ENCODE results near the gene PTPN6.
A peak's percentile ranks its signal among the peaks of the same experiment; 100 is the strongest.

The PTPN6 gene

GRCh38 chr12:6987956-6988553 is 36.9 kb downstream of the PTPN6 start:
- POLR2A ChIA-PET (ENCODE audit: low non-redundant PET), result no interaction called here

GRCh38 chr12:6996040-6996441 is 44.9 kb downstream of the PTPN6 start:
- no peak for DNase-seq (ENCODE audit: low spot score)
- TF ChIP-seq, protein P1, sequence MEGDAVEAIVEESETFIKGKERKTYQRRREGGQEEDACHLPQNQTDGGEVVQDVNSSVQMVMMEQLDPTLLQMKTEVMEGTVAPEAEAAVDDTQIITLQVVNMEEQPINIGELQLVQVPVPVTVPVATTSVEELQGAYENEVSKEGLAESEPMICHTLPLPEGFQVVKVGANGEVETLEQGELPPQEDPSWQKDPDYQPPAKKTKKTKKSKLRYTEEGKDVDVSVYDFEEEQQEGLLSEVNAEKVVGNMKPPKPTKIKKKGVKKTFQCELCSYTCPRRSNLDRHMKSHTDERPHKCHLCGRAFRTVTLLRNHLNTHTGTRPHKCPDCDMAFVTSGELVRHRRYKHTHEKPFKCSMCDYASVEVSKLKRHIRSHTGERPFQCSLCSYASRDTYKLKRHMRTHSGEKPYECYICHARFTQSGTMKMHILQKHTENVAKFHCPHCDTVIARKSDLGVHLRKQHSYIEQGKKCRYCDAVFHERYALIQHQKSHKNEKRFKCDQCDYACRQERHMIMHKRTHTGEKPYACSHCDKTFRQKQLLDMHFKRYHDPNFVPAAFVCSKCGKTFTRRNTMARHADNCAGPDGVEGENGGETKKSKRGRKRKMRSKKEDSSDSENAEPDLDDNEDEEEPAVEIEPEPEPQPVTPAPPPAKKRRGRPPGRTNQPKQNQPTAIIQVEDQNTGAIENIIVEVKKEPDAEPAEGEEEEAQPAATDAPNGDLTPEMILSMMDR (conservative IDR thresholded peaks at IDR 0.05; ENCODE audit: low read depth), result no peak
- no peak overlapping the region for H3K27ac ChIP-seq
- ChIA-PET POLR2A (ENCODE audit: low non-redundant PET) (no interaction called here), CTCF (no interaction called here)

More at GRCh38 chr12:6987956-6988553, 36.9 kb downstream of the PTPN6 start:
- CTCF ChIA-PET, result no interaction called here
- H3K27ac ChIP-seq, result no peak overlapping the region
- TF ChIP-seq, protein P1 (conservative IDR thresholded peaks at IDR 0.05; ENCODE audit: low read depth), result no peak
- DNase-seq (ENCODE audit: low spot score), result no peak

- TF ChIP-seq, protein P1 (conservative IDR thresholded peaks at IDR 0.05; ENCODE audit: low read depth), result no peak
- POLR2A ChIA-PET (ENCODE audit: low non-redundant PET), result interaction anchor here (0.5 kb wide), 1 partner anchor 108 kb away, joined by 3 read pairs; no protein-coding TSS in a partner anchor
Observed at GRCh38 chr12:6998715-6999451, 47.7 kb downstream of the PTPN6 start.

DNA sequence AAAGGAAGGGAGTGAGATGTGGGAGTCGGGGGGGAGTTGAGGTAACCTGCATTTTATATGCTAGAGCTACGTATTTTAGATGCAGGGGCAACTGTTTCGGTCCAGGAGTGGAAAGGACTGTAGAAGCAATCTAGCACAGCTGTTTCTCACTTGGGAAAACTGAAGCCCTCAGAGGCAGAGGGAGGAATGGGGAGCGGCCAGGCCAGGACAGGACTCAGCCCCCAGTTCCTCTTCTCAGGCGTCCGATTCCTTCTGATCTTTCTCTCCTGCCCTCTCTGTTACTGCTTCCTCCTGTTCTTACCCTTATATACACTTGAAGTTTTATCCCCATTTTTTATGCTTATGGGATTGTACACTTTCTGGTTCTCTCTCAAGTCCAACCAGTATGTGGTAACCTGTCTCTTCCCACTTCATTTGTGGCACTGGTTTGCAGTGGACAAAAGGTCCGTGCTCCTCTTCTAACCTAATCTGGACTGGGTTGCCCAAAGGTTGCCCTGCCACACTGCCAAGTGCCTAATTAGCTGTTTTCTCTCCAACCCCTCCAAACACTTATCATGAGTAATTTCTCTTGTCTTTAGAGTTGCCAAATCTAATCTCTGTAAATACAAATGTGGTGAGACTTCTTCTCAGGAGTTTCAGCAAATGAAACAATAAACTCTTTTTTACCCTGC is 50.9 kb downstream of the PTPN6 start:
- ChIA-PET CTCF (interaction anchor here (0.6 kb wide), 1 partner anchor 249 kb away, joined by 4 read pairs; the partner anchor contains the start of gene MLF2), POLR2A (ENCODE audit: low non-redundant PET) (no interaction called here)
- no peak for DNase-seq (ENCODE audit: low spot score)
- TF ChIP-seq, protein P1 (conservative IDR thresholded peaks at IDR 0.05; ENCODE audit: low read depth), result no peak
- no peak overlapping the region for H3K27ac ChIP-seq

More at GRCh38 chr12:6998715-6999451, 47.7 kb downstream of the PTPN6 start:
- CTCF ChIA-PET, result interaction anchor here (1.0 to 1.1 kb wide), 2 partner anchors 19 to 25 kb away, joined by 4 to 8 read pairs; partner anchors contain the start of gene LPCAT3
- H3K27ac ChIP-seq, result no peak overlapping the region
- DNase-seq (ENCODE audit: low spot score), result peak; percentile 19

DNA sequence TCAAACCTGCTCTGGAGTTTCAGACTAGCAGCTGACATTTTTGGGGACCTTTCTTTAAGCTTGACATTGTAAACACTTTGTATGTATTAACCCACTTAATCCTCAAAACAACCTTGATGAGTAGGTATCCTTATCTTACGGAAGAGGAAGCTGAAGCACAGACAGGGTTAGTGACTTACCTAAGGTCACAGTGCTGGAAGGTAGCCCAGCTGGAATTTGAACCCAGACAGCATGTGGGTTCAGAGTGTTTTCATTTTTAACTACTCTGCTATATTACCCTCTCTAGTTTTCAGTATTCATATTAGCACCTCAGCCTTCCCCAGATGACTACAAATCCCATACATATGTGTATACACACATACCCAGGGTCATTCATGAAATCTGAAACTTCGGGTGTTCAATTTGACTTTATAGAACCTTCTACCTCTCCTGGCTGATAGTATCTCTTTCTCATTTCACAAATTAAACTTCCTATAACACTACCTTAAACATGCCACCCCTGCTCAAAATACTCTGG is 53.2 kb downstream of the PTPN6 start:
- DNase-seq (ENCODE audit: low spot score), result no peak
- ChIA-PET POLR2A (ENCODE audit: low non-redundant PET) (no interaction called here), CTCF (no interaction called here)
- TF ChIP-seq, protein P1 (conservative IDR thresholded peaks at IDR 0.05; ENCODE audit: low read depth), result no peak
- H3K27ac ChIP-seq, result no peak overlapping the region

- CTCF ChIA-PET, result interaction anchor here (0.6 kb wide), 1 partner anchor 25 kb away, joined by 3 read pairs; no protein-coding TSS in a partner anchor
- POLR2A ChIA-PET (ENCODE audit: low non-redundant PET), result no interaction called here
- no peak overlapping the region for H3K27ac ChIP-seq
- TF ChIP-seq, protein P1 (conservative IDR thresholded peaks at IDR 0.05; ENCODE audit: low read depth), result no peak
- DNase-seq (ENCODE audit: low spot score), result no peak
Observed at GRCh38 chr12:7004840-7005239, 53.7 kb downstream of the PTPN6 start.
